HAP-1 (cell line): ENCODE measurements around the gene SLC9A3.

Experiments
- DNase-seq, 2 experiments: peaks; one replicate each; pipeline ENCODE4 v3.0.0-alpha.2; 2016 to 2020; ENCODE audit warnings: low spot score in 2 of 2
- H3K27me3 ChIP-seq: fragments of 250-450 bp; sonication (Bioruptor Pico); 2 replicates; pipeline ENCODE4 v1.5.1; 2020; ENCODE audit warnings: low read depth, mild to moderate bottlenecking, moderate library complexity
- H3K36me3 ChIP-seq: fragments of 250-450 bp; sonication (Bioruptor Pico); replicated peaks from 2 replicates; pipeline ENCODE4 v1.5.1; 2020; ENCODE audit warnings: mild to moderate bottlenecking
- H3K4me1 ChIP-seq: fragments of 250-450 bp; sonication (Bioruptor Pico); 2 replicates; pipeline ENCODE4 v1.5.1; 2020; ENCODE audit warnings: mild to moderate bottlenecking
- H3K4me3 ChIP-seq: fragments of 250-450 bp; sonication (Bioruptor Pico); 2 replicates; pipeline ENCODE4 v1.5.1; 2020; ENCODE audit warnings: mild to moderate bottlenecking, moderate library complexity
- H3K9me3 ChIP-seq: fragments of 250-450 bp; sonication (Bioruptor Pico); 2 replicates; pipeline ENCODE4 v1.5.1; 2020; ENCODE audit warnings: mild to moderate bottlenecking, moderate library complexity
- in situ Hi-C: fragments of 300-500 bp; cut with MboI; formaldehyde crosslinking; loops from 3 replicates; pipeline ENCODE4 v1.14.3; 2020; ENCODE audit warnings: low sequenced_read_pairs, inconsistent platforms, mixed read lengths

SLC9A3 gene

DNA sequence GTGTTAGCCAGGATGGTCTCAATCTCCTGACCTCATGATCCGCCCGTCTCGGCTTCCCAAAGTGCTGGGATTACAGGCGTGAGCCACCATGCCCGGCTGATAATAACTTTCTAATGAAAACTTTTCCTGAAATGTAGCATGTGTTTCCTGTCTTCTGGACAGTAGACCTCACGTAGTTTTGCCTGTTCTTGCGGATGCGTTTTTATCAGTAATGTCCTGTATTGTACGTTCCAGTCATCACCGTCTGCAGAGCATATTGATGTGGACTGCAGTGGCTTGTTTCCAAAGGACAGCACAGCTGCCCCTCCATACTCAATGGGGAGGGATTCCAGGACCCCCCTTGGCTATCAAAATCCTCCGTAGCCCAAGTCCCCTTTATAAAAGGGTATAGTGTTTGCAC, 68.4 kb downstream of the SLC9A3 start:
- H3K36me3 ChIP-seq, result peaks cover 34% of the 10 kb centered on the region
- DNase-seq, result no peak
- peaks cover 7% of the 10 kb centered on the region for H3K4me1 ChIP-seq
- peaks cover 4% of the 10 kb centered on the region; the same call in 1 of the 2 replicates for H3K9me3 ChIP-seq
- H3K27me3 ChIP-seq, result no peaks in the 10 kb centered on the region
- in situ Hi-C loops, result no loop called here
- no peak overlapping the region for H3K4me3 ChIP-seq

DNA sequence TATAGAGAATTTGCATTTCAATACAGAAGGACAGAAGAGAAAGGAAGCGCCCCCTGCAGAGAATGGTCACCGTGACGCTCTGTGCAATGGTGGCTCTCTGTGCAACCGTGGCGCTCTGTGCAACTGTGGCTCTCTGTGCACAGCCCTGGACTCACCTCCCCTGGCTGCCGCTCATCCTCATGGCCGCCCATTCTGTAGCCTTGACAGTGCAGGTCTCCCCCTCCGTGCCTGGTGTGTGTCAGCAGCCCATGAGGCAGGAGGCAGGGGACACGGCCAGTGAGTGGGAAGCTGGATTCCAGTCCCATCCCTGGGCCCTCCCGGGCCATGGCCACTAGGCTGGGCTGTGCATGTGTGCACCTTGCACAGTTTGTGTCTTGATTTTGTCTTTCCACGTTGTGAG, 69.3 kb downstream of the SLC9A3 start:
- Histone ChIP-seq H3K27me3 (no peaks in the 10 kb centered on the region), H3K9me3 (peaks cover 4% of the 10 kb centered on the region; the same call in 1 of the 2 replicates), H3K4me3 (no peak overlapping the region), H3K4me1 (peaks cover 7% of the 10 kb centered on the region), H3K36me3 (peaks cover 32% of the 10 kb centered on the region)
- in situ Hi-C loops, result no loop called here
- peak; percentile 20 to 40 for DNase-seq

DNA sequence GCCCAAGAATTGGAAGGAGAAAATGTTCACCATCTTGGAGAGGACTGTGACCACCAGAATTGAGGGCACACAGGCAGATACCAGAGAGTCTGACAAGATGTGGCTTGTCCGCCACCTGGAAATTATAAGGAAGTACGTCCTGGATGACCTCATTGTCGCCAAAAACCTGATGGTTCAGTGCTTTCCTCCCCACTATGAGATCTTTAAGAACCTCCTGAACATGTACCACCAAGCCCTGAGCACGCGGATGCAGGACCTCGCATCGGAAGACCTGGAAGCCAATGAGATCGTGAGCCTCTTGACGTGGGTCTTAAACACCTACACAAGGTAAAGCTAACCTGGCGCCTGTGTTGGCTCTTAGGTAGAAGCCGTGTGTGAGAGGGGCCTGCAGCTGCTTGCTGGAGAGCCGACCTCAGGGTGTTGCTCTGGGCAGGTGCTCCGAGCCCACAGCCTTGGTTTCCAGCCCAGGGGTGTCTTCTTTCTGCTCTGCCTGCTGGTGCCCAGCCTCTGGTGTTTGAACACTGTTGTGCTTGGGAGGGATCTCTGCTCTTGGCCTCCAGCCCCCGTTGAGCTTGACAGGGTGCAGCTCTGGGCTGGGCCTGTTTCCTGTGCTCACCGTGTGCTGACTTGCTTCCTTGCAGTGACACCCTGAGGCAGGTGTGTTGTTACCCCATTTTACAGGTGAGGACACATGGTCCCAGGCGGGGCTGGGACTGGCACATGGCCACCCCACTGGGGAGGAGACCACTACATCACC, 70.3 kb downstream of the SLC9A3 start:
- in situ Hi-C loops, result no loop called here
- H3K9me3 ChIP-seq, result peaks cover 4% of the 10 kb centered on the region; the same call in 1 of the 2 replicates
- DNase-seq, result no peak
- H3K4me3 ChIP-seq, result no peak overlapping the region
- H3K27me3 ChIP-seq, result no peaks in the 10 kb centered on the region
- H3K36me3 ChIP-seq, result peaks cover 40% of the 10 kb centered on the region
- peaks cover 7% of the 10 kb centered on the region for H3K4me1 ChIP-seq

DNA sequence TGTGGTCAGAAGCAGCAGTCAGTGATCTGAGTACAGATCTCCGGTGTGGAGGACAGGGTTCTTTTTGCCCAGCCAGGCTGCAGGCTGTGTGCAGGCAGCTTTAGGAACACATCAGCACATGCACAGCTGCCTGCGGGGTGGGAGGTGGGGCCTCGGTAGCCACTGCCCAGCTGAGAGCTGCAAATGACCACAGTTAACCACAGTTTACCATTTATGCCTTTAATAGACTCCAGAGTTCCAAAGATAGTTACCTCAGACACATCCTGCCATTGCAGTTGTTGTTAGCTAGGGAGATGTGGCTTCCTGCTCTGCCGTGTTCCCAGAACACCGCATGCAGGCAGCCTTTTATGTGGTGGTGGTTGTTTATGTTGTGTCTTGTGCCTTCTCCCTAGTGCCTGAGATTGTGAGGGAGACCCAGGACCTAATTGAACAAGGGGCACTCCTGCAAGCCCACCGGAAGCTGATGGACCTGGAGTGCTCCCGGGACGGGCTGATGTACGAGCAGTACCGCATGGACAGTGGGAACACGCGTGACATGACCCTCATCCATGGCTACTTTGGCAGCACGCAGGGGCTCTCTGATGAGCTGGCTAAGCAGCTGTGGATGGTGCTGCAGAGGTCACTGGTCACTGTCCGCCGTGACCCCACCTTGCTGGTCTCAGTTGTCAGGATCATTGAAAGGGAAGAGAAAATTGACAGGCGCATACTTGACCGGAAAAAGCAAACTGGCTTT, 71.1 kb downstream of the SLC9A3 start:
- in situ Hi-C loops, result no loop called here
- Histone ChIP-seq H3K36me3 (peaks cover 48% of the 10 kb centered on the region), H3K4me1 (peaks cover 7% of the 10 kb centered on the region)

DNA sequence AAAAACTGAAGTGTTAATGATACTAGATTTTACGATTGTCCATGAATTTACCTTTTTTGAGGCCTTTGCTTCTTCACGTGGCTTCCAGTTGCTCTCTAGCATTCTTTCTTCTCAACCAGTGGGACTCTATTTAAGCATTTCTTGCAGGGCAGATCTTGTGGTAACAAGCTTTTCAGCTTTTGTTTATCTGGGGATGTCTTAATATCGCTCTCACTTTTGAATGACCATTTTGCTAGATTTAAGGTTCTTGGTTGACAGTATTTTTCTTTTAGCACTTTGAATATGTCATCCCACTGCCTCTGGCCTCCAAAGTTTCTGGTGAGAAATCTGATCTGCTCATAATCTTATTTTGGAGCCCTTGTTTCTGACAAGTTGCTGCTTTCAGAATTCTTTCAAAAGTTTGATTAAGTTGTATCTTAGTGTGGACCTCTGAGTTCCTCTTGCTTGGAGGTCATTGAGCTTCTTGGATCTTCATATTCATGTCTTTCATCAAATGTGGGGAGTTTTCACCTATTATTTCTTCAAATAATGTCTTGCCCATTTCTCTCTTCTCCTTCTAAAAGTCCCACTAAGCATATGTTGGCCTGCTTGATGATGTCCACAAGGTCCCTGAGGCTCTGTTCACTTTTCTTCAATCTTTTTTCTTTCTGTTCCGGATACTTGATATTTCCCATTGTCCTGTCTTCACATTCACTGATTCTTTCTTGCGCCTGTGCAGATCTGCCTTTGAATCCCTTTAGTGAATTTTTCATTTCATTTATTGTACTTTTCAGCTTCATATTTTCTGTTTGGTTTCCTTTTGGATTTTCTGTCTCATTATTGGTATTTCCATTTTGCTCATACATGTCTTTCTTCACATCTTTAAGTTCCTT, 72.4 kb downstream of the SLC9A3 start:
- peaks cover 55% of the 10 kb centered on the region for H3K36me3 ChIP-seq
- DNase-seq, result no peak
- in situ Hi-C loops, result no loop called here
- H3K4me3 ChIP-seq, result no peak overlapping the region
- no peaks in the 10 kb centered on the region for H3K27me3 ChIP-seq
- peaks cover 4% of the 10 kb centered on the region; the same call in 1 of the 2 replicates for H3K9me3 ChIP-seq
- H3K4me1 ChIP-seq, result peaks cover 7% of the 10 kb centered on the region

More for the DNA sequence above, 71.1 kb downstream of the SLC9A3 start:
- no peak for DNase-seq
- Histone ChIP-seq H3K27me3 (no peaks in the 10 kb centered on the region), H3K4me3 (no peak overlapping the region), H3K9me3 (peaks cover 4% of the 10 kb centered on the region; the same call in 1 of the 2 replicates)

DNA sequence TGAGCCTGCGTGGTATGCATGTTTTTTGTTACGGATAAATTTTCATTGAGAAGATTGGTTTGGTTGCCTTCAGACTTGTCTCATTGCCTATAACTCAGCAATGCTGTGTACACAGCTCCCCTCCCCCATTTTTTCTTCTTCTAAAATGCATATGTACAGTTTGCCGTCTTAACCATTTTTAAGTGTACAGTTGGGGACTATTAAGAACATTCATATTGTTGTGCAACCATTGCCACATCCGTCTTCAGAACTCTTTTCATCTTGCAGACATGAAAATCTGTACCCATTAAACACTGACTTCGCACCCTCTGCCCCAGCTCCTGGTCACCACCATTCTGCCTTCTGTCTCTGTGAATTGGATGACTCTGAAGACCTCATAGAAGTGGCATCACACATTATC, 75.1 kb downstream of the SLC9A3 start:
- no peaks in the 10 kb centered on the region for H3K4me1 ChIP-seq
- H3K27me3 ChIP-seq, result no peaks in the 10 kb centered on the region
- in situ Hi-C loops, result no loop called here
- H3K9me3 ChIP-seq, result peaks cover 4% of the 10 kb centered on the region; the same call in 1 of the 2 replicates
- peaks cover 52% of the 10 kb centered on the region for H3K36me3 ChIP-seq
- no peak for DNase-seq
- no peak overlapping the region for H3K4me3 ChIP-seq

DNA sequence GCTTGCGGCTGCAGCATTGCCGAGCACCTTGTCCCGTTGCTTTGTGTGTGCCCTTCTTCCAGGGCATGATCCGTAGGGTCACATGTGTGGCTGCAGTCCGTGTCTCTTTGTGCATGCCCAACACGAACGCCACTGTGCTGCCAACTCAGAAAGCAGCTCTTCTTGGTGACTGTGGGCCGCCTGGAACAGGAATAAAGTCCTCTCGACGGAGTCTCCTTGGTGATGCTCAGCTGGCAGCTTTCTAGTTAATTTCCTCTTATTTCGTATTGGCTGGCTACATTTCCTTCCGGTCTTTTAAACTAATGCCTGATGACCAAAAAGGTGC, 75.5 kb downstream of the SLC9A3 start:
- peaks cover 48% of the 10 kb centered on the region for H3K36me3 ChIP-seq
- H3K4me1 ChIP-seq, result no peaks in the 10 kb centered on the region
- H3K4me3 ChIP-seq, result no peak overlapping the region
- peaks cover 4% of the 10 kb centered on the region; the same call in 1 of the 2 replicates for H3K9me3 ChIP-seq
- H3K27me3 ChIP-seq, result no peaks in the 10 kb centered on the region
- in situ Hi-C loops, result no loop called here
- no peak for DNase-seq

DNA sequence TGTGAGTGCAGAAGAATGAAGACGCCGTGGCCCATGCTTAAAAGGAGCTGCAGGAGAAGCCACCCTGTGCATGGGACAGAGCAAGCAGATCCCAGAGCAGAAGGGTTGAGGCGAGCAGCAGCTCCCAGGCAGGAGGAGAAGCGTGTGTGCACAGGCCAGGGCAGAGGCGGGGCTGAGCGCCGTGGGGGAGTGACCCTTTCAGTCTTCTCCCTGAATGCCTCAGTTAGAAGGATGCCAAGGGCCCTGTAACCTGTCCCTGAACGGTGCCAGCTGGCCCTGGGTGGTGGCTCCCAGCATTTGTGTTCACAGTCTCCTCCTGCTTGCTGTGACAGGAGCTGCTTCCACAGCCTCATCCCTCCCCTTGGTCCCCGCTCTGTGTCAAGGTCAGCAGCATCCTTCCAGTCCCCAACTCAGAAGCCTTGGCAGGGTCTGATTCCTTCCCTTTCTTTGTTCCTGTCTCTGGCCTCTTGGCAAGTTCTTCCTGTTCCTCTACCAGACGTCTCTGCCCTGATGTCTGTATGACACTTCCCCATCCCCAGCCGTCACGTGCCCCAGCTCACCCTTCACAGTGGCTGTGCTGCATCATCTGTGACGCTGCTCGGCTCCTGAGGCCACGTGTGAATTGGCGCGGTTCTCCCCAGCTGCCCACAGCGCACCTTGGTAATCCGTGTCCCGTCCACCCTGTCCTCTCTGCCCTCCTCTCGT, 76.0 kb downstream of the SLC9A3 start:
- Histone ChIP-seq H3K4me3 (no peak overlapping the region), H3K9me3 (peaks cover 4% of the 10 kb centered on the region; the same call in 1 of the 2 replicates), H3K36me3 (peaks cover 43% of the 10 kb centered on the region), H3K4me1 (no peaks in the 10 kb centered on the region), H3K27me3 (no peaks in the 10 kb centered on the region)
- DNase-seq, result no peak
- in situ Hi-C loops, result no loop called here

DNA sequence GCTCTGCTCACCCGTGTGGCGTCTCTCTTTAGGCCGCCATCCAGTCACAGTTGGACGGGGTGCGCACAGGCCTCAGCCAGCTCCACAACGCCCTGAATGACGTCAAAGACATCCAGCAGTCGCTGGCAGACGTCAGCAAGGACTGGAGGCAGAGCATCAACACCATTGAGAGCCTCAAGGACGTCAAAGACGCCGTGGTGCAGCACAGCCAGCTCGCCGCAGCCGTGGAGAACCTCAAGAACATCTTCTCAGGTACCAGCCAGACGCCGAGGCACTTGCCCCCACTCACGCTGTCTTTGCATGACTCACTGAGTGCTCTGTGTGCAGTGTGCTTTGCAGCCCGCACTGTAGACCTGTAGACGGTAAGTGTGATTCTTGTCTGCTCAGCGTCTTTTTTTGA, 76.7 kb downstream of the SLC9A3 start:
- H3K27me3 ChIP-seq, result no peaks in the 10 kb centered on the region
- in situ Hi-C loops, result no loop called here
- no peak overlapping the region for H3K4me3 ChIP-seq
- H3K9me3 ChIP-seq, result peaks cover 4% of the 10 kb centered on the region; the same call in 1 of the 2 replicates
- no peaks in the 10 kb centered on the region for H3K4me1 ChIP-seq
- no peak for DNase-seq
- peaks cover 39% of the 10 kb centered on the region for H3K36me3 ChIP-seq

DNA sequence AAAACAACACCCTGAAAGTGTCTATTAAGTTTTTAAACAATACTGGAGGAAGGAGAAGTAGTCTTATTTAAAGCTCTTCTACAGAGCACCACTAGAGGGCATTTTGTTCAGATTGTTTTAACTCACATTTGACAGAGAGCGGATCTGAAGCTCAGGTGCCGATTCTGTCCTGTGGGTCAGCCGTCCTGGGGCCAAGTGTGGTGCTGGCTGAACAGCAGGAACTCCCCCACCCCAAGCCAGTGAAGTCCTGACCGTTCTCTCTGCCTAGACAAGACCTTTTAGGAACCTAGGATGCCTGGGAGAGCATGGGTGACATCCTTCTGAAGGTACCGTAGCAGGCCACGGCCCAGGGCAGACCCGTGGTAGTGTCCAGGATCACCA, 77.4 kb downstream of the SLC9A3 start:
- peak in 1 of 2 experiments; percentile 34 for DNase-seq
- no peak overlapping the region for H3K4me3 ChIP-seq
- no peaks in the 10 kb centered on the region for H3K27me3 ChIP-seq
- in situ Hi-C loops, result no loop called here
- no peaks in the 10 kb centered on the region for H3K9me3 ChIP-seq
- peaks cover 33% of the 10 kb centered on the region for H3K36me3 ChIP-seq
- H3K4me1 ChIP-seq, result no peaks in the 10 kb centered on the region

DNA sequence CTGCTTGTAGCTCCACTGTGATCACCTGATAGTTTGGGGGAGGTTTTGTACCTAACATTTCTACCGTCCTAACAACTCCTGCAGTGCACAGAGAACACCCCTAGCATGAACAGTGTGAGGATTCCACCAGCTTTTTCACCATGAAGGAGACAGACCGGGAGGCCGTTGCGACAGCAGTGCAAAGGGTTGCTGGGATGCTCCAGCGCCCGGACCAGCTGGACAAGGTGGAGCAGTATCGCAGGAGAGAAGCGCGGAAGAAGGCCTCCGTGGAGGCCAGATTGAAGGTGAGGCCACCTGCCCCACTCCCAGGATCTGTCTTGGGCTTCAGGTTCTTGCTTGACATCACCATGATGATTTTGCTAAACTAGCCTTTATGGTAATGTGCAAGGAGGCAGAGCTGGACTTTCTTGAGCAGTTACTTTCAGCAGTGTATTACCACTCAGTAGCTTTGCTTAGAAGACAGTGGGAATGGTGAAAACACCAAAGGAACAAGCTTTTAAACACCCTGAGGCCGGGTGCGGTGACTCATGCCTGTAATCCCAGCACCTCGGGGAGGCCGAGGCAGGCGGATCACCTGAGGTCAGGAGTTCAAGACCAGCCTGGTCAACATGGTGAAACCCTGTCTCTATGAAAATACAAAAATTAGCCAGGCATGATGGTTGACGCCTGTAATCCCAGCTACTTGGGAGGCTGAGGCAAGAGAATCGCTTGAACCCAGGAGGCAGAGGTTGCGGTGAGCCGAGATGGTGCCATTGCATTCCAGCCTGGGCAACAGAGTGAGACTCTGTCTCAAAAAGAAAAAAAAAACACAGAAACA, 78.0 kb downstream of the SLC9A3 start:
- H3K36me3 ChIP-seq, result peaks cover 30% of the 10 kb centered on the region
- no peak for DNase-seq
- no peaks in the 10 kb centered on the region for H3K27me3 ChIP-seq
- no peaks in the 10 kb centered on the region for H3K4me1 ChIP-seq
- H3K9me3 ChIP-seq, result no peaks in the 10 kb centered on the region
- in situ Hi-C loops, result no loop called here
- H3K4me3 ChIP-seq, result no peak overlapping the region

DNA sequence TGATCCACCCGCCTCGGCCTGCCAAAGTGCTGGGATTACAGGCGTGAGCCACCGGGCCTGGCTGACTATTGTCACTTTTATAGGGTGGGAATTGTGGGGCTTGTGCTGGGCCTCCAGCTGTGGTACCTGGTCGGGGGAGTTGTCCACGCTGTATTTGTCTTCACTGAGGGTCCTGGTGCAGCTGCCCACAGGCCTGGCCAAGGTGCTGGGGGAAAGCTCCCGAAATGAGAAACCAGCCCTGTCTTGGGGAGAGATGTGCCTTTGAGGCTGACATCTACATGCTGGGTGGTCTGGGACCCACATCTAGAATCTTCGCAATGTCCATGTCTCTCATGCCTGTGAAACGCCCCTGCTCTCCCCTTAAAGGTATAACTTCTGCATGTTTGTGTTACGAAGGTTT, 78.7 kb downstream of the SLC9A3 start:
- Histone ChIP-seq H3K4me3 (no peak overlapping the region), H3K9me3 (no peaks in the 10 kb centered on the region), H3K27me3 (no peaks in the 10 kb centered on the region), H3K36me3 (peaks cover 30% of the 10 kb centered on the region), H3K4me1 (no peaks in the 10 kb centered on the region)
- DNase-seq, result no peak
- in situ Hi-C loops, result no loop called here
